Activated CD8-positive, alpha-beta T cell treated with anti-CD3 and anti-CD28 coated beads for 36 hours (primary cell): ENCODE measurements around the gene ZIC2. TPM values are rescaled to one million over a fixed set of nuclear protein-coding genes. Genes with fewer than 3 reads are reported as not detected.

Experiments used
- ATAC-seq: fragments of 200-7000 bp; cut with Tn5 transposase; one replicate; pipeline ENCODE4 v1.10.0; 2021; ENCODE audit warnings: mild to moderate bottlenecking, moderate library complexity
- CTCF ChIA-PET: fragments of 350-600 bp; sonication (Branson Sonifier 250); formaldehyde crosslinking; loops from one replicate; lab custom pipeline; 2021; ENCODE audit warnings: antibody characterized with exemption; lab: Charles Lee
- POLR2A ChIA-PET: fragments of 350-600 bp; sonication (Branson Sonifier 250); formaldehyde crosslinking; loops from one replicate; lab custom pipeline; 2021; ENCODE audit warnings: antibody characterized with exemption; lab: Charles Lee
- DNase-seq: peaks from one replicate; pipeline ENCODE4 v3.0.0-alpha.2; 2020
- H3K27ac Mint-ChIP-seq: one replicate; pipeline ENCODE4 v1.8.0; 2021; ENCODE audit warnings: mild to moderate bottlenecking, mixed read lengths
- H3K27me3 Mint-ChIP-seq: one replicate; pipeline ENCODE4 v1.8.0; 2021; ENCODE audit warnings: mixed read lengths
- H3K36me3 Mint-ChIP-seq: one replicate; pipeline ENCODE4 v1.8.0; 2021; ENCODE audit warnings: low read depth, mixed read lengths
- H3K4me1 Mint-ChIP-seq: one replicate; pipeline ENCODE4 v1.8.0; 2021; ENCODE audit warnings: low read depth, mixed read lengths
- H3K4me3 Mint-ChIP-seq: one replicate; pipeline ENCODE4 v1.8.0; 2021; ENCODE audit warnings: mild to moderate bottlenecking, moderate library complexity, mixed read lengths
- H3K9me3 Mint-ChIP-seq: one replicate; pipeline ENCODE4 v1.8.0; 2021; ENCODE audit warnings: mixed read lengths
- intact Hi-C: fragments of 100-400 bp; cut with micrococcal nuclease; formaldehyde crosslinking; loops from one replicate; pipeline ENCODE4 v1.10.0; 2022
- total RNA-seq, 2 experiments: library from RNA; stranded (reverse); gene quantifications; one replicate each; pipeline ENCODE4 v1.2.3, GENCODE V29; 2021
- TF ChIP-seq, protein P1 (sequence below): fragments of 200-600 bp; IDR thresholded peaks from one replicate; pipeline ENCODE4 v1.8.0; 2022; ENCODE audit warnings: antibody characterized with exemption, mild to moderate bottlenecking

The ZIC2 gene
- total RNA-seq, 2 experiments from 2014 or later, result not detected

DNA sequence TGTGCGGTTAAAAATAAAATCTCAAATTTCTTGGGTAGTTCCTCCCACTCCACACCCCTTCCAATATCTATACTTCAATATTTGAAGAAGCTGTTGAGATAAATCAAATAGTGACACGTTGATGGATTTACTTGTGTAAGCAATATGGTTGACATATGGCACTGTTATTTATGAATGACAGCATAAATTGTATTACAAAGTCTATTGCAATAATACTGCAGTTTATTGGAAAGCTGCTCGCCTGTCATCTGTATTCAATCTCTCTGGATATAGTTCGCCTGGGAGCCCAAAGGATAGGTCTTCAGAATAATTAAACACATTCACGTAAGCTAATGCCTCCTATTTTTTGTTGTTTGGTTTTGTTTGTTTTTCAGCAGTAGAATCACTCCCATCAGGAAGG is 5.0 kb upstream of the ZIC2 start:
- no peak overlapping the region for H3K4me3 Mint-ChIP-seq
- TF ChIP-seq, protein P1, sequence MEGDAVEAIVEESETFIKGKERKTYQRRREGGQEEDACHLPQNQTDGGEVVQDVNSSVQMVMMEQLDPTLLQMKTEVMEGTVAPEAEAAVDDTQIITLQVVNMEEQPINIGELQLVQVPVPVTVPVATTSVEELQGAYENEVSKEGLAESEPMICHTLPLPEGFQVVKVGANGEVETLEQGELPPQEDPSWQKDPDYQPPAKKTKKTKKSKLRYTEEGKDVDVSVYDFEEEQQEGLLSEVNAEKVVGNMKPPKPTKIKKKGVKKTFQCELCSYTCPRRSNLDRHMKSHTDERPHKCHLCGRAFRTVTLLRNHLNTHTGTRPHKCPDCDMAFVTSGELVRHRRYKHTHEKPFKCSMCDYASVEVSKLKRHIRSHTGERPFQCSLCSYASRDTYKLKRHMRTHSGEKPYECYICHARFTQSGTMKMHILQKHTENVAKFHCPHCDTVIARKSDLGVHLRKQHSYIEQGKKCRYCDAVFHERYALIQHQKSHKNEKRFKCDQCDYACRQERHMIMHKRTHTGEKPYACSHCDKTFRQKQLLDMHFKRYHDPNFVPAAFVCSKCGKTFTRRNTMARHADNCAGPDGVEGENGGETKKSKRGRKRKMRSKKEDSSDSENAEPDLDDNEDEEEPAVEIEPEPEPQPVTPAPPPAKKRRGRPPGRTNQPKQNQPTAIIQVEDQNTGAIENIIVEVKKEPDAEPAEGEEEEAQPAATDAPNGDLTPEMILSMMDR, result no peak
- intact Hi-C loops, result loop anchor here (5.0 kb wide), 1 partner anchor 319 kb away; no protein-coding TSS in a partner anchor
- ChIA-PET POLR2A (no interaction called here), CTCF (interaction anchor here (1.5 kb wide), 1 partner anchor 18 kb away, joined by 3 read pairs; no protein-coding TSS in a partner anchor)
- peaks cover 23% of the 10 kb centered on the region for H3K9me3 Mint-ChIP-seq
- peaks cover 2% of the 10 kb centered on the region for H3K36me3 Mint-ChIP-seq
- ATAC-seq (no peak), DNase-seq (no peak)
- no peak overlapping the region for H3K27ac Mint-ChIP-seq
- H3K27me3 Mint-ChIP-seq, result peaks cover 75% of the 10 kb centered on the region
- H3K4me1 Mint-ChIP-seq, result peaks cover 9% of the 10 kb centered on the region

GRCh38 chr13:99977334-99977911 is 4.2 kb upstream of the ZIC2 start:
- intact Hi-C loops, result loop anchor here (5.0 kb wide), 1 partner anchor 320 kb away; no protein-coding TSS in a partner anchor
- Mint-ChIP-seq H3K36me3 (peaks cover 2% of the 10 kb centered on the region), H3K4me3 (no peak overlapping the region), H3K27me3 (peaks cover 67% of the 10 kb centered on the region), H3K9me3 (peaks cover 19% of the 10 kb centered on the region), H3K27ac (no peak overlapping the region), H3K4me1 (peaks cover 8% of the 10 kb centered on the region)
- DNase-seq (no peak), ATAC-seq (no peak)
- ChIA-PET POLR2A (no interaction called here), CTCF (interaction anchor here (1.1 kb wide), 1 partner anchor 10 kb away, joined by 3 read pairs; no protein-coding TSS in a partner anchor)
- TF ChIP-seq, protein P1, result no peak

GRCh38 chr13:99977912-99978798 is 3.4 kb upstream of the ZIC2 start:
- DNase-seq (no peak), ATAC-seq (no peak)
- Mint-ChIP-seq H3K36me3 (peaks cover 2% of the 10 kb centered on the region), H3K9me3 (peaks cover 18% of the 10 kb centered on the region), H3K4me3 (no peak overlapping the region), H3K4me1 (peaks cover 15% of the 10 kb centered on the region), H3K27me3 (peaks cover 69% of the 10 kb centered on the region), H3K27ac (no peak overlapping the region)
- ChIA-PET CTCF (interaction anchor here (1.1 kb wide), 1 partner anchor 9 kb away, joined by 3 read pairs; no protein-coding TSS in a partner anchor), POLR2A (no interaction called here)
- intact Hi-C loops, result loop anchor here (5.0 kb wide), 1 partner anchor 321 kb away; no protein-coding TSS in a partner anchor
- TF ChIP-seq, protein P1, result no peak

DNA sequence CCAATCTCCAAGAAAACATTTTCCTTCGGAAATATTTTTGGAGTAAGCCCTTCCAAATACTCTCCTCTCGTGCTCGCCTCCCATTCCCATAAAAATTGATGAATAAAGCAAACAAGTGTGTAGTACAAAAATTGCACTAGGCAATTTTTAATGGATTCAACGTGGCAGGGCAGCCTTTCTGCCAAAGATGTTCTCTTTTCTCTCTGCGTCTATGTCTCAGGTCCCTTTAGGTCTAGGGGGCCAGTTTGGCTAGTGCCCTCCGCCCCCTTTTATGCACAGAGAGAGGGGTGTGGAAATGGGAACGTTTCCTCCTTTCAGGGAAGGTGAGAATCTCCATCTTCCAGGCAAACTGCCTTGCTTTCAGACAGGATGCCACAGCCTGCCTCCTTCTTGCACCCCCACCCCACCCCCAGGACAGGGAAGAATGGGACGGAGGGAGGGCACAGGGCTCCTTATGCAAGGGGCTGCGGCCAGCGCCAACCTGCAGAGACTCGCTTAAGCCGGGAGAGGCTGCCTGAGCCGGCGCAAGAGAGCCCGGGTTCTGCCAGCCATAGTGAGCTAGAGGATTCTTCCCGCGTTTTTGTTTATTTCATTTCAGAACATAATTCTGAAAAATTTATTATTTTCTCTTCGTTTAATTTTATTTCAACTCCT is 2.7 kb upstream of the ZIC2 start:
- Mint-ChIP-seq H3K4me3 (peak overlapping the region; percentile 27), H3K4me1 (peaks cover 20% of the 10 kb centered on the region)
- no peak for DNase-seq

More for the DNA sequence above, 2.7 kb upstream of the ZIC2 start:
- Mint-ChIP-seq H3K27ac (no peak overlapping the region), H3K9me3 (peaks cover 12% of the 10 kb centered on the region), H3K36me3 (peaks cover 2% of the 10 kb centered on the region), H3K27me3 (peaks cover 69% of the 10 kb centered on the region)
- ATAC-seq, result no peak
- intact Hi-C loops, result loop anchor here (5.0 kb wide), 1 partner anchor 322 kb away; no protein-coding TSS in a partner anchor
- ChIA-PET POLR2A (no interaction called here), CTCF (interaction anchor here (1.1 to 1.2 kb wide), 2 partner anchors 8 to 14 kb away, joined by 3 read pairs; no protein-coding TSS in a partner anchor)
- TF ChIP-seq, protein P1, result no peak
